RWPE1 (cell line): ENCODE measurements around the gene ZNF764.

Experiments
- CTCF ChIA-PET: fragments of 350-600 bp; sonication (Branson Sonifier 250); formaldehyde crosslinking; extraction: SDS; loops from one replicate; lab custom pipeline; 2021; lab: Yijun Ruan, JAX
- POLR2A ChIA-PET: fragments of 400-600 bp; formaldehyde crosslinking; extraction: SDS; loops from one replicate; lab custom pipeline; 2020; ENCODE audit warnings: antibody characterized with exemption; ENCODE audit not compliant: low non-redundant PET; lab: Yijun Ruan, JAX
- DNase-seq: peaks from one replicate; pipeline ENCODE4 v3.0.0; 2012; ENCODE audit warnings: low spot score
- H3K27ac ChIP-seq: fragments of 450-650 bp; 2 replicates; pipeline ENCODE4 v1.5.1; 2017
- TF ChIP-seq, protein P1 (sequence below): fragments of 450-650 bp; conservative IDR thresholded peaks from 2 replicates; pipeline ENCODE4 v1.5.1; 2017; ENCODE audit warnings: low read depth, mild to moderate bottlenecking

ZNF764 gene

DNA sequence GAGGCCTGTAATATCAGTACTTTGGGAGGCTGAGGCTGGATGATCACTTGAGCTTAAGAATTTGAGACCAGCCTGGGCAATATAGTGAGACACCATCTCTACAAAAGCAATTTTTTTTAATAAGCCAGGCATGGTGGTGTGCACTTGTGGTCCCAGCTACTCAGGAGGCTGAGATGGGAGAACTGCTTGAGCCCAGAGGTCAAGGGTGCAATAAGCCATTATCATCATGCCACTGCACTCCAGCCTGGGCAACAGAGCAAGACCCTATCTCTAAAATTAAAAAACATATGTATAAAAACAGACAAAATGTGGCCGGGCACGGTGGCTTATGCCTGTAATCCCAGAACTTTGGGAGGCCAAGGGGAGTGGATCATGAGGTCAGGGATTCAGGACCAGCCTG lies 30.5 kb upstream of the ZNF764 start:
- POLR2A ChIA-PET = no interaction called here
- no peak for DNase-seq
- H3K27ac ChIP-seq = peak overlapping the region; percentile 16; the same call in 1 of the 2 replicates
- TF ChIP-seq, protein P1, sequence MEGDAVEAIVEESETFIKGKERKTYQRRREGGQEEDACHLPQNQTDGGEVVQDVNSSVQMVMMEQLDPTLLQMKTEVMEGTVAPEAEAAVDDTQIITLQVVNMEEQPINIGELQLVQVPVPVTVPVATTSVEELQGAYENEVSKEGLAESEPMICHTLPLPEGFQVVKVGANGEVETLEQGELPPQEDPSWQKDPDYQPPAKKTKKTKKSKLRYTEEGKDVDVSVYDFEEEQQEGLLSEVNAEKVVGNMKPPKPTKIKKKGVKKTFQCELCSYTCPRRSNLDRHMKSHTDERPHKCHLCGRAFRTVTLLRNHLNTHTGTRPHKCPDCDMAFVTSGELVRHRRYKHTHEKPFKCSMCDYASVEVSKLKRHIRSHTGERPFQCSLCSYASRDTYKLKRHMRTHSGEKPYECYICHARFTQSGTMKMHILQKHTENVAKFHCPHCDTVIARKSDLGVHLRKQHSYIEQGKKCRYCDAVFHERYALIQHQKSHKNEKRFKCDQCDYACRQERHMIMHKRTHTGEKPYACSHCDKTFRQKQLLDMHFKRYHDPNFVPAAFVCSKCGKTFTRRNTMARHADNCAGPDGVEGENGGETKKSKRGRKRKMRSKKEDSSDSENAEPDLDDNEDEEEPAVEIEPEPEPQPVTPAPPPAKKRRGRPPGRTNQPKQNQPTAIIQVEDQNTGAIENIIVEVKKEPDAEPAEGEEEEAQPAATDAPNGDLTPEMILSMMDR = no peak
- CTCF ChIA-PET = no interaction called here

DNA sequence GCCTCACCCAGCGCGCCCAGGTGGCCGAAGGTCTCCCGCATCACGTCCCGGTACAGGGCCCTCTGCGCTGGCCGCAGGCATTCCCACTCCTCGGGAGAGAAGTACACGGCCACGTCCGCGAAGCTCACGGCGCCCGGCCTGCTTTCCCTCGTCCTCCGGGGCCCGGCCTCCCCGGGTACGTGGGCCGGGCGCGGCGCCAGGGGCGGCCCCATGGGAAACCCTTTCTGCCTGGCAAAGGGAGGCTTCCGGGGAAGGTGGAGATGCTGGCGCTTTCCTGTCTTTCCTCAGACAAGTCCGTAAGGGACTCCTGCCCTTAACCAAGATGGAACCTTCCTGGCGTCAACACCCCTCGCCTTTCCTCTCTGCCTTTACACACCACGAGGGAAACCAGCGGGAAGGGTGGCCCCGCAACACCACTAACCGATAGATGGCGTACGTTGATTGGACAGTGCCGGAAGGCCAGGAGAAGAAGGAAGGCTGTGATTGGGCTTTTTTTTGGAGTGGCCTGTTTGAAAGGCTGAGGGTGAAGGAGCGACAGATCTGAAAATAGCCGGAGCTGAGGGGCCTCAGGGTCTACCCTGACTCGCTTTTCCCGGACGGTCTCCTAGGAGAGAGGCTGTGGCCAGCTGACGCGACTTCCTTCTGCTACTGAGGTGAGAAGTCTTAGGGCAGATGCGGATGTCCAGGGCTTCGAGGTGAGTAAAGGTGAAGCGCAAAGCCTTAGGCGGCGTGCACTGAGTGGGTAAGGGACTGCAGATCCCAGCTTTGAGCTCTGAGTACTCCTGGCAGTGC lies 27.4 kb upstream of the ZNF764 start, which contains the start of gene ZNF785:
TSS of gene ZNF785 (minus strand) at position 298 of the 792 bp plus-strand sequence. CDS start at position 212, 86 bp downstream.
- TF ChIP-seq, protein P1 = no peak
- ChIA-PET CTCF (no interaction called here), POLR2A (interaction anchor here (0.5 to 1.6 kb wide), 5 partner anchors 11 to 530 kb away, joined by 3 to 6 read pairs (median 4); partner anchors contain the start of gene ZNF688)
- DNase-seq = peak; percentile 99
- peak within 1 kb of the TSS; percentile 92 for H3K27ac ChIP-seq

DNA sequence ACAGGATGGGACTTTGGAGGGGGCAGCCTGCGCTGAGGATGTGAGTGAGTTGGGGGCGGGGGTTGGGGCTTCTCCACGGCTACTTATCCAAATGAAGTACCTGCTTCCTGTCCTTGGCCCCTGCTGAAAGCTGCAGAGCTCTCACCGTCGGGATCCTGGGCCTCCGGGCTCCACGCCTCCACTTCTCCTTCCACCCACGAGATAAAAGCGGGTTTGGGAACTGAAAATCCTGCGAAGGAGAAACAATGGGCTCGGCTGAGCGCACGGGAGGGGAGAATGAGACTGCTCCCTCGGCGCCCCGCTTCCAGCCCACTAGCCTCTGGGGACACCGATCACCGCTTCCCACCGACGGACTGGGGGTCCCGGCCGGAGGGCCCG lies 26.8 kb upstream of the ZNF764 start:
- CTCF ChIA-PET = interaction anchor here (0.6 to 0.7 kb wide), 3 partner anchors 19 to 227 kb away, joined by 3 to 4 read pairs (median 3); no protein-coding TSS in a partner anchor
- no peak for DNase-seq
- POLR2A ChIA-PET = interaction anchor here (1.6 kb wide), 1 partner anchor 16 kb away, joined by 5 read pairs; no protein-coding TSS in a partner anchor
- TF ChIP-seq, protein P1 = no peak
- peak overlapping the region; percentile 92 for H3K27ac ChIP-seq

DNA sequence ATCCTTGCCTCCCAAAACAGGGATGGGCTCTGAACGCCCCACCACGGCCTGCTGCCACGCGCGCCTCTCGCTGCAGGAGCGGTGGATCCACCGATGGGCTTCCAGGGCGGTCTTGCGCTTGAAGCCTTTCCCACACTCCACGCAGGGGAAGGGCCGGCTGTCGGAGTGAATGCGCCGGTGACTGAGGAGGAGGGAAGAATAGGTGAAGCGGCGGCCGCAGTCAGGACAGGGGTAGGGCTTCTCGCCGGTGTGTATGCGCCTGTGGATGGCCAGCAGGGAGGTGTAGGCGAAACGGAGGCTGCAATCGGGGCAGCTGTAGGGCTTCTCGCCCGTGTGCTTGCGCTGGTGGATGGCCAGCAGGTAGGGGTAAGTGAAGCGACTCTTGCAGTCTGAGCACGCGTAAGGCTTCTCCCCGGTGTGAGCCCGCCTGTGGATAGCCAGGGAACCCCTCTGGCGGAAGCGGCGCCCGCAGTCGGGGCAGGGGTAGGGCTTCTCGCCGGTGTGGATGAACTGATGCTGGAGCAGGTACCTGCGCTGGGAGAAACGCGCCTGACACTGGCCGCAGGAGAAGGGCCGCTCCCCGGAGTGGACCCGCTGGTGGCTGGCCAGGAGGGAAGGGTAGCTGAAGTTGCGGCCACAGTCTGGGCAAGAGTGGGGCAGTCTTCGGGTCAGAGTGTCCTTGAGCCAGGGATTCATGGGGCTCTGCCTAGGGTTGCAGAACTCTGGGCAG lies 24.6 kb upstream of the ZNF764 start:
- CTCF ChIA-PET = no interaction called here
- DNase-seq = no peak
- TF ChIP-seq, protein P1 = no peak
- H3K27ac ChIP-seq = peak overlapping the region; percentile 92
- POLR2A ChIA-PET = no interaction called here

DNA sequence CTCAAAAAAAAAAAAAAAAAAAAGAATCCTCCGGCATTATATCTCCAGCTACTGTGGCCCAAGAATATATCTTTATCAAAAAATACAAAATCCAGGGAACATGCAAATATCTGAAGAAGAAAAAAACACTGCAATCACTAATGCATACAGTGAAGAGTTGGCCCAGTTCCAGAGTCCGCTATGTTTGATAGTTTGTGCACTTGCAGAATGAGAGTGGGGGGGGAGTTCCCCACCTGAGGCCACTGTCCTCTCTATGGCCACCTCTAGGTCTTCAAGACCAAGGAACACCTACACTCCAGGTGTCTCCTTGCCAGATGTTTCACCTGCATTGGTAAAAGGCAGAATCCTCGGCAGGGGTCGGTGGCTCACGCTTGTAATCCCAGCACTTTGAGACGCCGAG lies 23.3 kb upstream of the ZNF764 start:
- TF ChIP-seq, protein P1 = no peak
- peak overlapping the region; percentile 92 for H3K27ac ChIP-seq
- ChIA-PET CTCF (no interaction called here), POLR2A (interaction anchor here (0.5 to 0.7 kb wide), 2 partner anchors 29 to 48 kb away, joined by 3 to 5 read pairs; no protein-coding TSS in a partner anchor)
- DNase-seq = no peak

DNA sequence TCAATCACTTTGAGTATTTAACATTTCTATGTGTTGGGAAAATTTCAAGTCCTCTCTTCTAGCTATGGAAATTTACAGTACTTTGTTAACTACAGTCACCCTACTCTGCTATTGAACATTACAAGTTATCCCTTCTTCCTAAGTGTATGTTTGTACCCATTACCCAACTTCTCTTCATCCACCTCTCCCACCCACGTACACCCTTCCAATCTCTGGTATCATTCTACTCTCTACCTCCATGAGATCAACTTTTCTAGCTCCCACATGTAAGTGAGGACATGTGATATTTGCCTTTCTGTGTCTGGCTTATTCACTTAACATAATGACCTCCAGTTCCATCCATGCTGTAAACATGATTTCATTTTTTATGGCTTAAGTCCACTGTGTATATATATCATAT lies 16.5 kb upstream of the ZNF764 start:
- TF ChIP-seq, protein P1 = no peak
- no peak overlapping the region for H3K27ac ChIP-seq
- DNase-seq = no peak
- ChIA-PET POLR2A (no interaction called here), CTCF (no interaction called here)
